Measurements from ENCODE around the gene ADK.

DNA sequence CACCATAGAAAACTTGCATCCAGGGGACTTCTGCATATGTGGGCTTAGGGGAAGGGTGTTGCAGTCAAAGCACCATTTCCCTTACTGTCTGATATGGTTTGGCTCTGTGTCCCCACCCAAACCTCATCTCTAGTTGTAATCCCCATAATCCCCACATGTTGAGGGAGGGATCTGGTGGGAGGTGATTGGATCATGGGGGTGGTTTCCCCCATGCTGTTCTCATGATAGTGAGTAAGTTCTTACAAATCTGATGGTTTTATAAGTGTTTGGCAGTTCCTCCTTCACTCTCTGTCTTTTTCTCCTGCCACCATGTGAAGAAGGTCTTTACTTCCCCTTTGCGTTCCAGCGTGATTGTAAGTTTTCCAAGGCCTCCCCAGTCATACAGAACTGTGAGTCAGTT, 177.4 kb downstream of the ADK start:
- TF ChIP-seq, protein P1, sequence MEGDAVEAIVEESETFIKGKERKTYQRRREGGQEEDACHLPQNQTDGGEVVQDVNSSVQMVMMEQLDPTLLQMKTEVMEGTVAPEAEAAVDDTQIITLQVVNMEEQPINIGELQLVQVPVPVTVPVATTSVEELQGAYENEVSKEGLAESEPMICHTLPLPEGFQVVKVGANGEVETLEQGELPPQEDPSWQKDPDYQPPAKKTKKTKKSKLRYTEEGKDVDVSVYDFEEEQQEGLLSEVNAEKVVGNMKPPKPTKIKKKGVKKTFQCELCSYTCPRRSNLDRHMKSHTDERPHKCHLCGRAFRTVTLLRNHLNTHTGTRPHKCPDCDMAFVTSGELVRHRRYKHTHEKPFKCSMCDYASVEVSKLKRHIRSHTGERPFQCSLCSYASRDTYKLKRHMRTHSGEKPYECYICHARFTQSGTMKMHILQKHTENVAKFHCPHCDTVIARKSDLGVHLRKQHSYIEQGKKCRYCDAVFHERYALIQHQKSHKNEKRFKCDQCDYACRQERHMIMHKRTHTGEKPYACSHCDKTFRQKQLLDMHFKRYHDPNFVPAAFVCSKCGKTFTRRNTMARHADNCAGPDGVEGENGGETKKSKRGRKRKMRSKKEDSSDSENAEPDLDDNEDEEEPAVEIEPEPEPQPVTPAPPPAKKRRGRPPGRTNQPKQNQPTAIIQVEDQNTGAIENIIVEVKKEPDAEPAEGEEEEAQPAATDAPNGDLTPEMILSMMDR (conservative IDR thresholded peaks at IDR 0.05; ENCODE audit: low read depth in 2 of 2): no peak
- TF ChIP-seq EZH2phosphoT487 (IDR thresholded peaks at IDR 0.05; ENCODE audit: unreplicated experiment) (no peak), JUNB (IDR thresholded peaks at IDR 0.05; ENCODE audit: unreplicated experiment) (no peak), EZH2 (IDR thresholded peaks at IDR 0.05; ENCODE audit: low read depth, unreplicated experiment) (no peak), REST (IDR thresholded peaks at IDR 0.05; ENCODE audit: unreplicated experiment) (no peak), STAT1 (IDR thresholded peaks at IDR 0.05; ENCODE audit: unreplicated experiment) (no peak), POLR2AphosphoS5 (IDR thresholded peaks at IDR 0.05; ENCODE audit: low read depth) (no peak), CREB1 (CRISPR knock-in tag; IDR thresholded peaks at IDR 0.05; ENCODE audit: low read depth) (no peak), ZNF114 (CRISPR knock-in tag; IDR thresholded peaks at IDR 0.05) (no peak), NANOG (IDR thresholded peaks at IDR 0.05; ENCODE audit: borderline replicate concordance) (no peak), ZNF331 (CRISPR knock-in tag; IDR thresholded peaks at IDR 0.05; ENCODE audit: low read depth) (no peak)
- TF ChIP-seq, protein P2, sequence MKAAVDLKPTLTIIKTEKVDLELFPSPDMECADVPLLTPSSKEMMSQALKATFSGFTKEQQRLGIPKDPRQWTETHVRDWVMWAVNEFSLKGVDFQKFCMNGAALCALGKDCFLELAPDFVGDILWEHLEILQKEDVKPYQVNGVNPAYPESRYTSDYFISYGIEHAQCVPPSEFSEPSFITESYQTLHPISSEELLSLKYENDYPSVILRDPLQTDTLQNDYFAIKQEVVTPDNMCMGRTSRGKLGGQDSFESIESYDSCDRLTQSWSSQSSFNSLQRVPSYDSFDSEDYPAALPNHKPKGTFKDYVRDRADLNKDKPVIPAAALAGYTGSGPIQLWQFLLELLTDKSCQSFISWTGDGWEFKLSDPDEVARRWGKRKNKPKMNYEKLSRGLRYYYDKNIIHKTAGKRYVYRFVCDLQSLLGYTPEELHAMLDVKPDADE (IDR thresholded peaks at IDR 0.05): no peak
- TF ChIP-seq, protein P3, sequence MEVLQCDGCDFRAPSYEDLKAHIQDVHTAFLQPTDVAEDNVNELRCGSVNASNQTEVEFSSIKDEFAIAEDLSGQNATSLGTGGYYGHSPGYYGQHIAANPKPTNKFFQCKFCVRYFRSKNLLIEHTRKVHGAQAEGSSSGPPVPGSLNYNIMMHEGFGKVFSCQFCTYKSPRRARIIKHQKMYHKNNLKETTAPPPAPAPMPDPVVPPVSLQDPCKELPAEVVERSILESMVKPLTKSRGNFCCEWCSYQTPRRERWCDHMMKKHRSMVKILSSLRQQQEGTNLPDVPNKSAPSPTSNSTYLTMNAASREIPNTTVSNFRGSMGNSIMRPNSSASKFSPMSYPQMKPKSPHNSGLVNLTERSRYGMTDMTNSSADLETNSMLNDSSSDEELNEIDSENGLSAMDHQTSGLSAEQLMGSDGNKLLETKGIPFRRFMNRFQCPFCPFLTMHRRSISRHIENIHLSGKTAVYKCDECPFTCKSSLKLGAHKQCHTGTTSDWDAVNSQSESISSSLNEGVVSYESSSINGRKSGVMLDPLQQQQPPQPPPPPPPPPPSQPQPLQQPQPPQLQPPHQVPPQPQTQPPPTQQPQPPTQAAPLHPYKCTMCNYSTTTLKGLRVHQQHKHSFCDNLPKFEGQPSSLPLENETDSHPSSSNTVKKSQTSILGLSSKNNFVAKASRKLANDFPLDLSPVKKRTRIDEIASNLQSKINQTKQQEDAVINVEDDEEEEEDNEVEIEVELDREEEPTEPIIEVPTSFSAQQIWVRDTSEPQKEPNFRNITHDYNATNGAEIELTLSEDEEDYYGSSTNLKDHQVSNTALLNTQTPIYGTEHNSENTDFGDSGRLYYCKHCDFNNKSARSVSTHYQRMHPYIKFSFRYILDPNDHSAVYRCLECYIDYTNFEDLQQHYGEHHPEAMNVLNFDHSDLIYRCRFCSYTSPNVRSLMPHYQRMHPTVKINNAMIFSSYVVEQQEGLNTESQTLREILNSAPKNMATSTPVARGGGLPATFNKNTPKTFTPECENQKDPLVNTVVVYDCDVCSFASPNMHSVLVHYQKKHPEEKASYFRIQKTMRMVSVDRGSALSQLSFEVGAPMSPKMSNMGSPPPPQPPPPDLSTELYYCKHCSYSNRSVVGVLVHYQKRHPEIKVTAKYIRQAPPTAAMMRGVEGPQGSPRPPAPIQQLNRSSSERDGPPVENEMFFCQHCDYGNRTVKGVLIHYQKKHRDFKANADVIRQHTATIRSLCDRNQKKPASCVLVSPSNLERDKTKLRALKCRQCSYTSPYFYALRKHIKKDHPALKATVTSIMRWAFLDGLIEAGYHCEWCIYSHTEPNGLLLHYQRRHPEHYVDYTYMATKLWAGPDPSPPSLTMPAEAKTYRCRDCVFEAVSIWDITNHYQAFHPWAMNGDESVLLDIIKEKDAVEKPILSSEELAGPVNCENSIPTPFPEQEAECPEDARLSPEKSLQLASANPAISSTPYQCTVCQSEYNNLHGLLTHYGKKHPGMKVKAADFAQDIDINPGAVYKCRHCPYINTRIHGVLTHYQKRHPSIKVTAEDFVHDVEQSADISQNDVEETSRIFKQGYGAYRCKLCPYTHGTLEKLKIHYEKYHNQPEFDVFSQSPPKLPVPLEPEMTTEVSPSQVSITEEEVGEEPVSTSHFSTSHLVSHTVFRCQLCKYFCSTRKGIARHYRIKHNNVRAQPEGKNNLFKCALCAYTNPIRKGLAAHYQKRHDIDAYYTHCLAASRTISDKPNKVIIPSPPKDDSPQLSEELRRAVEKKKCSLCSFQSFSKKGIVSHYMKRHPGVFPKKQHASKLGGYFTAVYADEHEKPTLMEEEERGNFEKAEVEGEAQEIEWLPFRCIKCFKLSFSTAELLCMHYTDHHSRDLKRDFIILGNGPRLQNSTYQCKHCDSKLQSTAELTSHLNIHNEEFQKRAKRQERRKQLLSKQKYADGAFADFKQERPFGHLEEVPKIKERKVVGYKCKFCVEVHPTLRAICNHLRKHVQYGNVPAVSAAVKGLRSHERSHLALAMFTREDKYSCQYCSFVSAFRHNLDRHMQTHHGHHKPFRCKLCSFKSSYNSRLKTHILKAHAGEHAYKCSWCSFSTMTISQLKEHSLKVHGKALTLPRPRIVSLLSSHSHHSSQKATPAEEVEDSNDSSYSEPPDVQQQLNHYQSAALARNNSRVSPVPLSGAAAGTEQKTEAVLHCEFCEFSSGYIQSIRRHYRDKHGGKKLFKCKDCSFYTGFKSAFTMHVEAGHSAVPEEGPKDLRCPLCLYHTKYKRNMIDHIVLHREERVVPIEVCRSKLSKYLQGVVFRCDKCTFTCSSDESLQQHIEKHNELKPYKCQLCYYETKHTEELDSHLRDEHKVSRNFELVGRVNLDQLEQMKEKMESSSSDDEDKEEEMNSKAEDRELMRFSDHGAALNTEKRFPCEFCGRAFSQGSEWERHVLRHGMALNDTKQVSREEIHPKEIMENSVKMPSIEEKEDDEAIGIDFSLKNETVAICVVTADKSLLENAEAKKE (CRISPR knock-in tag; IDR thresholded peaks at IDR 0.05): no peak
